Measurements from ENCODE around the gene POLR3A. TPM values are rescaled to one million over a fixed set of nuclear protein-coding genes. Genes with fewer than 3 reads are reported as not detected.

POLR3A gene
- total RNA-seq, 1 experiment from 2014 or later = 29.1 TPM

- no peak for DNase-seq (ENCODE audit: low spot score)
- in situ Hi-C loops (cut with HindIII; ENCODE audit: low sequenced_read_pairs) = no loop called here
These were observed 20.5 kb upstream of the POLR3A start for GRCh38 chr10:78049851-78050250.

GRCh38 chr10:78047314-78047891, 18.1 kb upstream of the POLR3A start:
- peak; percentile 93 for DNase-seq (ENCODE audit: low spot score)
- in situ Hi-C loops (cut with HindIII; ENCODE audit: low sequenced_read_pairs) = no loop called here

- in situ Hi-C loops (cut with HindIII; ENCODE audit: low sequenced_read_pairs) = no loop called here
- no peak for DNase-seq (ENCODE audit: low spot score)
These were observed 17.5 kb upstream of the POLR3A start for GRCh38 chr10:78046711-78047269.

GRCh38 chr10:78045856-78046255, 16.5 kb upstream of the POLR3A start:
- no peak for DNase-seq (ENCODE audit: low spot score)
- in situ Hi-C loops (cut with HindIII; ENCODE audit: low sequenced_read_pairs) = no loop called here

- in situ Hi-C loops (cut with HindIII; ENCODE audit: low sequenced_read_pairs) = no loop called here
These were observed 15.9 kb upstream of the POLR3A start for GRCh38 chr10:78045237-78045636.

GRCh38 chr10:78044699-78045098, 15.4 kb upstream of the POLR3A start:
- no peak for DNase-seq (ENCODE audit: low spot score)
- in situ Hi-C loops (cut with HindIII; ENCODE audit: low sequenced_read_pairs) = no loop called here

More at GRCh38 chr10:78045237-78045636, 15.9 kb upstream of the POLR3A start:
- DNase-seq (ENCODE audit: low spot score) = no peak

DNA sequence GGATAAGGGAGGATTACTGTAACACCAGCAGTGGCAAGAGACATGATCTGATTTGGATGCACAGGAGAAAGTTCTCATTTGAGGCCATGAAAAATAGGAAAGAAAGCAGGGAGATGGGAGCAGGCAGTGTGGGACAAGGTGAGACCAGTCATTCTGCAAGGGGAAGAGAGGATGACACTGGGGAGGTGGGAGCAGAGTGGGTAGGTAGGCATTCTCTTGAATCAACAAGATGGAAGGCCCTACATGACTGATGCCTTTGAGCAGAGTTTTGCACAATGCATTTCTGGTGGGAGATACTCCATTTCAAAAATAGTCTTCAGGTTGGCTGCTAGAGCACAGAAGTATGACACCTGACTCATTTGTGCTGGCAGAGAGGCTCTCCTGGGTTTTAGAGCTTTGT, 14.9 kb upstream of the POLR3A start:
- in situ Hi-C loops (cut with HindIII; ENCODE audit: low sequenced_read_pairs) = no loop called here
- DNase-seq (ENCODE audit: low spot score) = no peak

DNA sequence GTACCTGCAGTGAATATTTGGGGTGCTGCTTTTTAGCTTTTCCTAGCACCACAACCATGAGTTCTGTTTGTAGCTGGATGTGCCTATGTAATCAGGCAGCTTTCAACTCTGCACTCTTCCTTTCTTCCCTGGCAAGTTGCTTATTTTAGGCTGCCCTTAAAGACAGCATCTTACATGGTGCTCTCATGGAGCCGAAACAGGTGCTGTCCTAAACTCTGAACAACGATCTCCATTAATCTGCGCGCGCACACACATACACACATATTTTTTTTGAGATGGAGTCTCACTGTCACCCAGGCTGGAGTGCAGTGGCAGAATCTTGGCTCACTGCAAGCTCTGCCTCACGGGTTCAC, 13.4 kb upstream of the POLR3A start:
- in situ Hi-C loops (cut with HindIII; ENCODE audit: low sequenced_read_pairs) = no loop called here
- no peak for DNase-seq (ENCODE audit: low spot score)

- peak; percentile 27 for DNase-seq (ENCODE audit: low spot score)
- in situ Hi-C loops (cut with HindIII; ENCODE audit: low sequenced_read_pairs) = no loop called here
These were observed 12.9 kb upstream of the POLR3A start for GRCh38 chr10:78042058-78042751.

GRCh38 chr10:78041170-78042057, 12.1 kb upstream of the POLR3A start:
- no peak for DNase-seq (ENCODE audit: low spot score)
- in situ Hi-C loops (cut with HindIII; ENCODE audit: low sequenced_read_pairs) = no loop called here

- in situ Hi-C loops (cut with HindIII; ENCODE audit: low sequenced_read_pairs) = no loop called here
- no peak for DNase-seq (ENCODE audit: low spot score)
These were observed 10.4 kb upstream of the POLR3A start for GRCh38 chr10:78039743-78040142.

DNA sequence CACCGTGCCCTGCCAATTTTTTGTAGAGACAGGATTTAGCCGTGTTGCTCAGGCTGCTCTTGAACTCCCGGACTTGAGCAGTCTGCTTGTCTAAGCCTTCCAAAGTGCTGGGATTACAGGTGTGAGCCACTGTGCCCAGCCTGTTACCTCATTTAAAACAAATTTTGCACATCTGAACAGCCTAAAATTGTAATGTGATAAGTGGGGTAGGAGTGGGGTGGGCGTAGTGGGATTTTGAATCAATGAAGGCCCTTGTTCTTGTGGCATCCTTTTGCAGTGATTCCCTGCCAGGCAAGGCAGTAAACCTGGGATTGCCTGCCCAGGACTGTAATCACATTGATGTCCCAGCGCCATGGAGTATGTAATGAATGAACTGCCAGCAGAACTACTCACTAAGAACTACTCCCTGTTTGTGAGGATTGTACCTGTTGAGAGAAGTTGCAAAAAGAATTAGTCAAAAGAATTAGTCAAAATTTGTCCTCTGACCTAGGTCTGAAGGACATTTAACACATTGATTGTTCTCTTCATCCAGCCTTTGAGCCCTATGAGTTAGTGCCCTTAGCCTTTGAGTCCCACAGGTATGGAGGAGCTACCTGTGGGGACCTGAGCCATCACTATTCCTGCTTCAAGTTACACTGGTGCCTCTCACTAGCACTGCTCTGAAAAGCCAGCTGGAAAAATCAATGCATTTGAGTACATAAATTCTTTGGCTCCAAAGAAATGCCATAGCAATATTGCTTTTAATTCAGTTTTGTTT, 9.7 kb upstream of the POLR3A start:
- no peak for DNase-seq (ENCODE audit: low spot score)
- in situ Hi-C loops (cut with HindIII; ENCODE audit: low sequenced_read_pairs) = no loop called here

GRCh38 chr10:78038105-78038504, 8.8 kb upstream of the POLR3A start:
- in situ Hi-C loops (cut with HindIII; ENCODE audit: low sequenced_read_pairs) = no loop called here
- no peak for DNase-seq (ENCODE audit: low spot score)

GRCh38 chr10:78035933-78036583, 6.7 kb upstream of the POLR3A start:
- DNase-seq (ENCODE audit: low spot score) = no peak
- in situ Hi-C loops (cut with HindIII; ENCODE audit: low sequenced_read_pairs) = no loop called here

GRCh38 chr10:78035437-78035836, 6.1 kb upstream of the POLR3A start:
- no peak for DNase-seq (ENCODE audit: low spot score)
- in situ Hi-C loops (cut with HindIII; ENCODE audit: low sequenced_read_pairs) = no loop called here

DNA sequence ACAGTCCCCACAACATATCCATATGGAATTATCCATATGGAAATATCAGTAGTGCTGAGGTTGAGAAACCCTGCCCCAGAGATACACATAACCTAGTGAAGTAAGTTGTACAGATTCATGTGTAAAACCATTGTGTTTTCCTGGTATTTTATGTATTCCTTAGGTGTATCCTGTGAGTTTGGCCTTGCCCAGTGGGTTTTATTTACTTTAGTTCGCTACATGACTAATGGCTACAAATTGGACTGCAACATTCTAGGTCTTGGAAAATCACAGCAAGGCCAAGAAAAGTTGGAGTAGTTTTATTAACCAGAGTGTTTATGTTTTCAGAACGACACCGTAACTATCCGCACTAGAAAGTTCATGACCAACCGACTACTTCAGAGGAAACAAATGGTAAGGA, 5.7 kb upstream of the POLR3A start:
- DNase-seq (ENCODE audit: low spot score) = no peak
- in situ Hi-C loops (cut with HindIII; ENCODE audit: low sequenced_read_pairs) = no loop called here

DNA sequence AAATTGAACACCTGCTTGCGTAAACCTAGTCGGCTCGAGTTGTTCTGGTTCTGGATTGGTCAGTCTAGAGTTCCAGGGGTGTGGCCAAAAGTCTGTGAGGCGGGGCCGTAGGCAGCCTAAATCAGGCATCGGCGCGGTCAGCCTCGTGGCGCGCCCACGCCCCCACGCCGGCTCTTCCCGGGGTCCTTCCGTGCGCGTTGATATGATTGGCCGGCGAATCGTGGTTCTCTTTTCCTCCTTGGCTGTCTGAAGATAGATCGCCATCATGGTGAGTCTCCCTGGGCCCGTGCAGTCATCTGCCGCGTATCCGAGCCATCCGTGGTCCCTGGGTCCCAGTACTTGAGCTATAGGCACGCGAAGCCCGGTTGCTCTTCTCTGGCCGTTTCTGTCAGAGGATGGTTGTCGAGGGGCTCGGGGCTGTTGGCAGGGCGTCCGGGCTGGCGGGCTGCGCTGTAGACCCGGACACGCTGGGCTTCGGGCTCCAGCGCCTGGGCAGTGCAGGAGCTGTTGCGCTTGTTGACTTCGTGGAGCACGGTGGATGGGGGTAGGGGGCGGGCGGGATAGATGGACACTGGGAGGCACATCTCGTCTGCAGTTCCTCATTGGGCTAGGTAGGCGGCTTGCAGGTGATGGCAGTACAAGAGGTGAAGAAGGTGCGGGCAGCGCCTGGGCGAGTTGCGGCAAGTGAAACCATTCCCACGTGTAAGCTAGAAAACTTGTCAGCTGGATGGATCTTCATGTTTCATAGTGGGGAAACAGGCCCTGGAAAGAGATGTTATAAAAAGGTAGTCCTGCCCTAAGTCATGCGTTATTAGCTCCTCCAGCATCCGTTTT, 4.5 kb upstream of the POLR3A start, which contains the start of gene RPS24:
Gene RPS24, plus strand, starts transcription at position 227 of the 834 bp plus-strand sequence. Its CDS starts 39 bp downstream, at position 266.
- DNase-seq (ENCODE audit: low spot score) = peak; percentile 98
- in situ Hi-C loops (cut with HindIII; ENCODE audit: low sequenced_read_pairs) = no loop called here

GRCh38 chr10:78033387-78033636, 4.0 kb upstream of the POLR3A start:
- in situ Hi-C loops (cut with HindIII; ENCODE audit: low sequenced_read_pairs) = no loop called here
- DNase-seq (ENCODE audit: low spot score) = no peak
